GM21529 (cell line): ENCODE measurements around the gene PLXNA2.

Source experiments
- ATAC-seq: cut with Tn5 transposase; IDR thresholded peaks from one replicate; pipeline ENCODE4 v1.9.1; 2021; ENCODE audit not compliant: unreplicated experiment

The PLXNA2 gene

GRCh38 chr1:208071435-208072031 is 172.7 kb downstream of the PLXNA2 start:
- ATAC-seq: no peak

- no peak for ATAC-seq
These were observed 174.3 kb downstream of the PLXNA2 start for GRCh38 chr1:208069908-208070307.

GRCh38 chr1:208069317-208069716 is 174.9 kb downstream of the PLXNA2 start:
- no peak for ATAC-seq

- no peak for ATAC-seq
These were observed 175.3 kb downstream of the PLXNA2 start for GRCh38 chr1:208068908-208069307.

- ATAC-seq: no peak
These were observed 175.8 kb downstream of the PLXNA2 start for GRCh38 chr1:208068407-208068806.

- no peak for ATAC-seq
These were observed 177.6 kb downstream of the PLXNA2 start for GRCh38 chr1:208066583-208066982.

GRCh38 chr1:208065862-208066261 is 178.3 kb downstream of the PLXNA2 start:
- no peak for ATAC-seq

- ATAC-seq: no peak
These were observed 182.6 kb downstream of the PLXNA2 start for GRCh38 chr1:208061632-208062031.

GRCh38 chr1:208061118-208061517 is 183.1 kb downstream of the PLXNA2 start:
- ATAC-seq: no peak

- no peak for ATAC-seq
These were observed 183.8 kb downstream of the PLXNA2 start for GRCh38 chr1:208060215-208060869.

- no peak for ATAC-seq
These were observed 184.7 kb downstream of the PLXNA2 start for GRCh38 chr1:208059409-208060001.

- ATAC-seq: no peak
These were observed 185.4 kb downstream of the PLXNA2 start for GRCh38 chr1:208058756-208059155.

GRCh38 chr1:208058267-208058666 is 185.9 kb downstream of the PLXNA2 start:
- no peak for ATAC-seq

- no peak for ATAC-seq
These were observed 187.1 kb downstream of the PLXNA2 start for GRCh38 chr1:208057056-208057455.

- no peak for ATAC-seq
These were observed 188.6 kb downstream of the PLXNA2 start for GRCh38 chr1:208055535-208055934.

GRCh38 chr1:208054911-208055379 is 189.2 kb downstream of the PLXNA2 start:
- ATAC-seq: no peak

- no peak for ATAC-seq
These were observed 189.7 kb downstream of the PLXNA2 start for GRCh38 chr1:208054485-208054884.

- no peak for ATAC-seq
These were observed 190.5 kb downstream of the PLXNA2 start for GRCh38 chr1:208053661-208054060.

- no peak for ATAC-seq
These were observed 191.2 kb downstream of the PLXNA2 start for GRCh38 chr1:208052926-208053407.

GRCh38 chr1:208052135-208052534 is 192.0 kb downstream of the PLXNA2 start:
- no peak for ATAC-seq

- ATAC-seq: no peak
These were observed 192.5 kb downstream of the PLXNA2 start for GRCh38 chr1:208051651-208052050.

- ATAC-seq: no peak
These were observed 195.3 kb downstream of the PLXNA2 start for GRCh38 chr1:208048904-208049303.
